ENCODE data around the gene ELAVL2.

ELAVL2 gene

DNA sequence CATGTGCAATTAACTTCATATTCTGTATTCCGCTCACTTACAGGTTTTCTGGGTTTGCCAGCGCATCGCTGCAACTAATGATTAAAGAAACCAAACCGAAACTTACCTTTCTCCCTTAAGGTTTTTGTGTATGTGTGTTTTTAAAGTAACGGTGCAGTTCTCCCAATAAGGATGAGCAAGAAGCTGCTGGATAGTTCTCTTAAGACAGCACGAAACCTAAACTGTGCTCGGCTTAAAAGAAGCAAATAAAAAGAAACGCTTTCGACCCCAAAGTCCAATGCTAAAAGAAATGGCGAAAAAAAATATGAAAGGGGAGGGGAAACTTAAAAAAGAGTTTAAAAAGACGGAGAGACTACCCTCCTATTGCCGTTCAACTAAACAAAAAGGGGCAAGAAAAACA is 340 bp downstream of the ELAVL2 start:
- H3K4me3 ChIP-seq (ENCODE audit: low read depth, low read length) = no peak overlapping the region
- TF ChIP-seq, protein P1, sequence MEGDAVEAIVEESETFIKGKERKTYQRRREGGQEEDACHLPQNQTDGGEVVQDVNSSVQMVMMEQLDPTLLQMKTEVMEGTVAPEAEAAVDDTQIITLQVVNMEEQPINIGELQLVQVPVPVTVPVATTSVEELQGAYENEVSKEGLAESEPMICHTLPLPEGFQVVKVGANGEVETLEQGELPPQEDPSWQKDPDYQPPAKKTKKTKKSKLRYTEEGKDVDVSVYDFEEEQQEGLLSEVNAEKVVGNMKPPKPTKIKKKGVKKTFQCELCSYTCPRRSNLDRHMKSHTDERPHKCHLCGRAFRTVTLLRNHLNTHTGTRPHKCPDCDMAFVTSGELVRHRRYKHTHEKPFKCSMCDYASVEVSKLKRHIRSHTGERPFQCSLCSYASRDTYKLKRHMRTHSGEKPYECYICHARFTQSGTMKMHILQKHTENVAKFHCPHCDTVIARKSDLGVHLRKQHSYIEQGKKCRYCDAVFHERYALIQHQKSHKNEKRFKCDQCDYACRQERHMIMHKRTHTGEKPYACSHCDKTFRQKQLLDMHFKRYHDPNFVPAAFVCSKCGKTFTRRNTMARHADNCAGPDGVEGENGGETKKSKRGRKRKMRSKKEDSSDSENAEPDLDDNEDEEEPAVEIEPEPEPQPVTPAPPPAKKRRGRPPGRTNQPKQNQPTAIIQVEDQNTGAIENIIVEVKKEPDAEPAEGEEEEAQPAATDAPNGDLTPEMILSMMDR (IDR thresholded peaks at IDR 0.05; ENCODE audit: borderline replicate concordance, insufficient read depth, low read depth, low read length) = no peak

DNA sequence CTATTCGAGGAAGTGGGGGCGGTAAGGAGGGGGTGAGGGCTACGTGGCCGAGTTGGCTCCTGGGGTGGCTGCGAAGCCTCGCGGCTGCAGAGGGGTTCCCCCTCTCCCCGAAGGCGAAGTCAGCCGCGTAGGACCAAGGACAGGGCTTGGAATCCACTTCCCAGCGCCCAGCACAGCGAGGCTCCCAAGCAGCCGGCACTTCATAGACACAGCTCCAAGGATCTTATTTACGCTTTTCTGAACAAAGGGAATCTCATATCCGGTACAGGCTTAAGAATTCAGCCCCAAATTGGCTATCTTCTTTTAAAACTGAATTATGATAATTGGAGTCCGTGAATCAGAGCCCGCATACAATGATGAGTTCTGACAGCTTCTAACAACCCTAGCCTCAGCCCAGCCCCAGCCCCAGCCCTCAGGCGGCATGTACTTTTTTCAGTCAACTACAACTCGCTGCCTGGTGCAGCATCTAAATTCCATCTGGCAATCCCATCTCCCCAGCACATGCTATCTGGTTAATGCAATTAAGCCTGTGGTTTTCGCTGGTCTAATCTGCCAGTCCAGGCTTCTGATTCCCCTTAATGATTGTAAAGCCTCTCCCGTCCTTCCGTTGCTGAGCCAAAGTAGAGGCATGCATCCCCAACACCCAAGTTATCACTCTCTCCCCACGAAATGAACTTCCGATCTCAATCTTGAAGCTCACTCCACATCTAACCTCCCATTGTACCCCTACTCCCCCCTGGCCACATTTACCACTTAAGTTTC is 1.0 kb downstream of the ELAVL2 start:
- H3K4me3 ChIP-seq (ENCODE audit: low read depth, low read length) = no peak overlapping the region
- TF ChIP-seq, protein P1 (IDR thresholded peaks at IDR 0.05; ENCODE audit: borderline replicate concordance, insufficient read depth, low read depth, low read length) = no peak

DNA sequence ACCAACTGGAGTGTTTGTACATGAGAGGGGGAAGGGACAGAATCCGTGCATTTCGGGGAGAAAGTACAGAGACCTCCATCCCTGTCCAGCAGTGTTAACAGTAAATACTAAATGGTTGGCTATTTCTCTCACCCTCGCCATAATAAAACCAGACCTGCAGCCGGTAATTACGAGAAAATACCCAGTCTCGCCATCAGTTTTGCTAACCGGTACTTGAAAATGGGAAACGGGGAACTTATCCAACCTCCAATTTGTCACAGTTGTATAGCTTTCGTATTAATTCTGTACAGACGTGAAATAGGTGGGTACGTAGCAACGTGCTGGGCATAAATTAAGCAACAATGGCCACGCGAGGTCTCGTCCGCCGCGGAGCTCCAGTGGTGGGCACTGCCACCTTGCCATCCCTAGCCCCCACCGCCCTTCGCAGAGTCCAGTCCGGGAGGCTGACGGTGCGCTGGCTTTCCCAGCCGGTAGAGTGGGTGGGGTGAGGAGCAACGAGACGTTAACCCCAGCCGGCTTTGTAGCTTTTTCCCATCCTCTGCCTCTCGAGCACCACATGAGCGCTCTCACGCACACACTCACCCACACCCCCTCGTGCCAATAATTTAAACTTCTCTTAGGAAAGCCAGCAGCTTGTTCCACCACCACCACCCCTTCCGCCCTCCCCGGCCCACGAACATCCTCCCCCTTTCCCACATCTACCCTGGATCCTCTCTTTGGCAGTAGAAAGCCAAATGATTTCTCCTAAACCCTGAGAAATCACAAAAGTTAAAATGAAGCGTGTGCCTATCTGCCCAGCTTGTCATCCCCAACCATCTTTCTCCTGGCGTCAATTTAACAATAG is 1.8 kb downstream of the ELAVL2 start:
- H3K4me3 ChIP-seq (ENCODE audit: low read depth, low read length) = no peak overlapping the region

DNA sequence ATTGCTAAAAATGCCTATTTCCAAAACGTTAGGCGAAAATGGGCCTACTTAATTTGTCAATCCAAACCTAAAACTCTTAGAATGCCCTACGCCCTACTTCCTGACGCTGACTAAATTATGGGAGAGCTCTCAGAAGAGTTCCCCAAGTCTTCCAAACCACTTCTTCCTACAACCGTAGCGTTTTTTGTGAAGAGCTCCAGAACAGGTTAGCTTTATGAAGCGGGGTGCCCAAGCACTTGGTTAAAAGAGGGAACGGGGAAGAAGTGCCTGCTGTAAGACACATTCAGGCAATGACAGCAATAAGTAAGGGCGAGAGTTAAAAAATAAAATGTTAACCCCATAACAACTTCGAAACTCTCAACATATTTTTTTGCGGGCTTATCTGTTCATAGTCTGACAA is 2.8 kb downstream of the ELAVL2 start:
- TF ChIP-seq, protein P1 (IDR thresholded peaks at IDR 0.05; ENCODE audit: borderline replicate concordance, insufficient read depth, low read depth, low read length) = no peak
- no peak overlapping the region for H3K4me3 ChIP-seq (ENCODE audit: low read depth, low read length)

More for the DNA sequence above, 1.8 kb downstream of the ELAVL2 start:
- TF ChIP-seq, protein P1 (IDR thresholded peaks at IDR 0.05; ENCODE audit: borderline replicate concordance, insufficient read depth, low read depth, low read length) = no peak

DNA sequence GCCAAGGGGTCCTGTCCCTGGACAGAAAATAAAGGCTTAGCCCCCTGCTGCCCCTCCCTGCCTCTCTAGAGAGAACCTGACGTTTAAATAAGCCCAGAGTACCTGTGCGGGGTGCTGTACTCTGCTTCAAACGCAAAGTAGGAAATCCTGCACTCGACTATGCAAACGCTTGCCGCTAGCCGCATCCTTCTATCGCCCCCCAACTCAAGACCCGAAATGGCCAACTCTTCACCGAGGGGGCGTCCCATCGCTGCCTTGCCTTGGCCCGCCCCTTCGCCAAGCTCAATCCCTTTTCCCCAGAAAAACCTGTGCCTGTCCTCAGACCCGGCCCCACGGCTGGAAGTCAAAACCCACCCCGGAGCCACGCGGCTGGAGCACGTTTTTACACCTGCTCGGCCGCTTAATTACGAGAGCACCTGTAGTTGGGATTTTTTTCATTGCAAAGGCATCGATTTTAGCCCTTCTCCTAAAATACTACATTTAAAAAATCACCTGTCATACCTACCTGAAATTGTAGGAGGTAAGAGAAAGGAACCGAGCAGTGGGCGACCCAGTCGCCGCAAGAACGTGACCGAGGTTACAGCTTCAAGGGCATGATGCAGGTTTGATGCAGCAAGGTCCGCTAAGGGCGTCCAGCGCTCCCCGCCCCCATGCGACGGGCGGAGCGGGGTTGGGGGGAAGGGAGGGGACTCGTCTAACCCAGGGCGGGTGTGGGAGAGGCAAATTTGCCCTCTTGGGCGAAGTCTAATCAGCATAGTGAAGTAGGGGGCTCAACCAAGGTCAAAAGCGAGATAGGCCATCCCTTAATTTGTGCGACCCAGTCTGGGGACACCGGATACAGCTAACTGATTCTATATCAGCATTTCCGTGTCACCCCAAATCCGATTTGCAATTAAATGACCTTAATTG is 3.5 kb downstream of the ELAVL2 start:
- TF ChIP-seq, protein P1 (IDR thresholded peaks at IDR 0.05; ENCODE audit: borderline replicate concordance, insufficient read depth, low read depth, low read length) = no peak
- H3K4me3 ChIP-seq (ENCODE audit: low read depth, low read length) = no peak overlapping the region

DNA sequence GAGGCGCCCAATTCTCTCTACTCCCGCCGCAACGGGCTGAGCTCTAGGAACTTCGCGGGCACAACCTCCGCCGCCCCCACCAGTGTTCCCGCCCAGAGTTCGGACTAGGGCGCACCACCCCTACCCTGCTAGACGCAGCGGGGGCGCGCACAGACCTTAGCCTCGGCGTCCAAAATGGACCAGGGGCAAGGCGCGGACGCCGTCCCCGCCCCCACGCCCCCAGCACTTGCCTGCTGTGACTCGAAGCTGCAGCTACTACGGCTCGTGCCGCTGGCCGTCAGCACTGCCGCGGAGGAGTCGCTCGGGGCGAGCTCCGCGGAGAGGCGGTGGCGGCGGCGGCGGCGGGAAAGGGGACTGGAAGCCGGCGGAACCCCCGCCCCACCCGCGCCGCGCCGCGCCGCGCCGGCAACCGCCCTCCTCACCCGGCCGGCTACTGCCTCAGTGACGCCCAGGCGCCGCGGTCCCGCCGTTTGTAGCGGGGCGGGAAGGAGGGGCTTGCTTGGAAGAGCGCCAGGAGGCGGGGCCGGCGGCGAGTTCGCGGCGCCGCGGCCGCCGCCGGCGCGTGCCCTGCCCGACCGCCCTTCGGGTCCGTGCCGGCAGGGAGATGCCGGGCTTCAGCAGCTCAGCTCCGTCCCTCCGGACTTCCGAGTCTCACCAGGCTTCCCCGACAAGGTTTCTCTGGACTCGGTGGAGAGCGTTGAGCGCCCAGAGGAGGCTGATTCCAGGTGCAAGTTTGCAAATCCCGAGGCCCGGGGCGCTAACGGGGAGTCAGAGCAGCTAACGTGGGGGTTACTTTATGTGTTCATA is 4.5 kb downstream of the ELAVL2 start:
- TF ChIP-seq, protein P1 (IDR thresholded peaks at IDR 0.05; ENCODE audit: borderline replicate concordance, insufficient read depth, low read depth, low read length) = no peak
- no peak overlapping the region for H3K4me3 ChIP-seq (ENCODE audit: low read depth, low read length)

All from GM12875 (cell line).